Activated T-helper 17 cell treated with anti-CD3 and anti-CD28 coated beads, Interleukin-2, amount 50 U/mL, for 72 hours (primary cell): ENCODE measurements around the gene TSHZ2. TPM values are rescaled to one million over a fixed set of nuclear protein-coding genes. Genes with fewer than 3 reads are reported as not detected.

ENCODE experiments used
- ATAC-seq: fragments of 150-1000 bp; cut with Tn5 transposase; replicated peaks from 2 replicates; pipeline ENCODE4 v1.10.0; 2021; ENCODE audit warnings: mild to moderate bottlenecking, moderate library complexity
- H3K27ac Mint-ChIP-seq: one replicate; pipeline ENCODE4 v1.8.0; 2022; ENCODE audit warnings: mixed read lengths
- H3K27me3 Mint-ChIP-seq: one replicate; pipeline ENCODE4 v1.8.0; 2022; ENCODE audit warnings: mixed read lengths
- H3K36me3 Mint-ChIP-seq: one replicate; pipeline ENCODE4 v1.8.0; 2022; ENCODE audit warnings: low read depth, mild to moderate bottlenecking, mixed read lengths
- H3K4me1 Mint-ChIP-seq: one replicate; pipeline ENCODE4 v1.8.0; 2022; ENCODE audit warnings: mixed read lengths
- H3K4me3 Mint-ChIP-seq: one replicate; pipeline ENCODE4 v1.8.0; 2022; ENCODE audit warnings: mild to moderate bottlenecking, mixed read lengths
- H3K9me3 Mint-ChIP-seq: one replicate; pipeline ENCODE4 v1.8.0; 2022; ENCODE audit warnings: mixed read lengths
- total RNA-seq, 2 donors: library from RNA; stranded (reverse); gene quantifications; one replicate each; pipeline ENCODE4 v1.2.3, GENCODE V29; 2022

The TSHZ2 gene
- total RNA-seq, 2 donors from 2014 or later = 29.8 to 58.2 TPM

GRCh38 chr20:53154540-53154939 lies 182.4 kb downstream of the TSHZ2 start:
- Mint-ChIP-seq H3K36me3 (peaks cover 6% of the 10 kb centered on the region), H3K4me1 (peaks cover 25% of the 10 kb centered on the region), H3K4me3 (peak overlapping the region; percentile 46), H3K27ac (peak overlapping the region; percentile 42), H3K9me3 (no peaks in the 10 kb centered on the region), H3K27me3 (no peaks in the 10 kb centered on the region)
- peak; percentile 95 for ATAC-seq

GRCh38 chr20:53157443-53158408 lies 185.6 kb downstream of the TSHZ2 start:
- H3K4me1 Mint-ChIP-seq = peaks cover 23% of the 10 kb centered on the region
- peaks cover 6% of the 10 kb centered on the region for H3K36me3 Mint-ChIP-seq
- peak; percentile 57 for ATAC-seq
- no peaks in the 10 kb centered on the region for H3K27me3 Mint-ChIP-seq
- peak overlapping the region; percentile 18 for H3K4me3 Mint-ChIP-seq
- peak overlapping the region; percentile 67 for H3K27ac Mint-ChIP-seq
- H3K9me3 Mint-ChIP-seq = no peaks in the 10 kb centered on the region

GRCh38 chr20:53159160-53159559 lies 187.0 kb downstream of the TSHZ2 start:
- Mint-ChIP-seq H3K27me3 (no peaks in the 10 kb centered on the region), H3K27ac (no peak overlapping the region), H3K4me3 (no peak overlapping the region), H3K36me3 (peaks cover 6% of the 10 kb centered on the region), H3K9me3 (no peaks in the 10 kb centered on the region), H3K4me1 (peaks cover 23% of the 10 kb centered on the region)
- no peak for ATAC-seq

- Mint-ChIP-seq H3K27me3 (no peaks in the 10 kb centered on the region), H3K36me3 (peaks cover 6% of the 10 kb centered on the region), H3K9me3 (no peaks in the 10 kb centered on the region), H3K4me3 (no peak overlapping the region), H3K4me1 (peaks cover 12% of the 10 kb centered on the region), H3K27ac (no peak overlapping the region)
- no peak for ATAC-seq
Measured at GRCh38 chr20:53161073-53161472, 188.9 kb downstream of the TSHZ2 start.

- Mint-ChIP-seq H3K9me3 (no peaks in the 10 kb centered on the region), H3K27me3 (no peaks in the 10 kb centered on the region), H3K4me3 (no peak overlapping the region), H3K27ac (no peak overlapping the region), H3K4me1 (peaks cover 12% of the 10 kb centered on the region), H3K36me3 (peaks cover 6% of the 10 kb centered on the region)
- ATAC-seq = no peak
Measured at GRCh38 chr20:53161473-53161872, 189.3 kb downstream of the TSHZ2 start.

GRCh38 chr20:53162251-53162835 lies 190.2 kb downstream of the TSHZ2 start:
- Mint-ChIP-seq H3K36me3 (peaks cover 6% of the 10 kb centered on the region), H3K4me3 (no peak overlapping the region), H3K4me1 (peaks cover 15% of the 10 kb centered on the region), H3K9me3 (no peaks in the 10 kb centered on the region), H3K27ac (no peak overlapping the region), H3K27me3 (peaks cover 2% of the 10 kb centered on the region)
- no peak for ATAC-seq

- H3K9me3 Mint-ChIP-seq = no peaks in the 10 kb centered on the region
- peaks cover 4% of the 10 kb centered on the region for H3K27me3 Mint-ChIP-seq
- no peak overlapping the region for H3K27ac Mint-ChIP-seq
- H3K36me3 Mint-ChIP-seq = no peaks in the 10 kb centered on the region
- no peak overlapping the region for H3K4me3 Mint-ChIP-seq
- ATAC-seq = peak; percentile 96
- peaks cover 8% of the 10 kb centered on the region for H3K4me1 Mint-ChIP-seq
Measured at GRCh38 chr20:53163486-53163885, 191.3 kb downstream of the TSHZ2 start.

GRCh38 chr20:53164072-53164471 lies 191.9 kb downstream of the TSHZ2 start:
- ATAC-seq = no peak
- H3K9me3 Mint-ChIP-seq = no peaks in the 10 kb centered on the region
- H3K36me3 Mint-ChIP-seq = no peaks in the 10 kb centered on the region
- H3K27ac Mint-ChIP-seq = no peak overlapping the region
- no peak overlapping the region for H3K4me3 Mint-ChIP-seq
- H3K4me1 Mint-ChIP-seq = peaks cover 8% of the 10 kb centered on the region
- H3K27me3 Mint-ChIP-seq = peaks cover 4% of the 10 kb centered on the region

GRCh38 chr20:53165452-53165851 lies 193.3 kb downstream of the TSHZ2 start:
- no peak for ATAC-seq
- Mint-ChIP-seq H3K4me1 (peaks cover 8% of the 10 kb centered on the region), H3K36me3 (no peaks in the 10 kb centered on the region), H3K27me3 (peaks cover 4% of the 10 kb centered on the region), H3K4me3 (no peak overlapping the region), H3K9me3 (no peaks in the 10 kb centered on the region), H3K27ac (no peak overlapping the region)

- H3K9me3 Mint-ChIP-seq = no peaks in the 10 kb centered on the region
- ATAC-seq = no peak
- H3K4me1 Mint-ChIP-seq = peaks cover 4% of the 10 kb centered on the region
Measured at GRCh38 chr20:53168491-53168890, 196.3 kb downstream of the TSHZ2 start.

GRCh38 chr20:53170196-53170595 lies 198.0 kb downstream of the TSHZ2 start:
- Mint-ChIP-seq H3K4me3 (no peak overlapping the region), H3K27ac (no peak overlapping the region), H3K9me3 (no peaks in the 10 kb centered on the region), H3K4me1 (peaks cover 10% of the 10 kb centered on the region), H3K27me3 (peaks cover 8% of the 10 kb centered on the region), H3K36me3 (no peaks in the 10 kb centered on the region)
- no peak for ATAC-seq

More at GRCh38 chr20:53168491-53168890, 196.3 kb downstream of the TSHZ2 start:
- Mint-ChIP-seq H3K4me3 (no peak overlapping the region), H3K27ac (no peak overlapping the region), H3K36me3 (no peaks in the 10 kb centered on the region), H3K27me3 (peaks cover 4% of the 10 kb centered on the region)

GRCh38 chr20:53171065-53171464 lies 198.9 kb downstream of the TSHZ2 start:
- H3K27ac Mint-ChIP-seq = no peak overlapping the region
- H3K36me3 Mint-ChIP-seq = no peaks in the 10 kb centered on the region
- peaks cover 8% of the 10 kb centered on the region for H3K27me3 Mint-ChIP-seq
- no peak for ATAC-seq
- H3K9me3 Mint-ChIP-seq = no peaks in the 10 kb centered on the region
- peaks cover 10% of the 10 kb centered on the region for H3K4me1 Mint-ChIP-seq
- H3K4me3 Mint-ChIP-seq = no peak overlapping the region

- Mint-ChIP-seq H3K4me1 (peaks cover 6% of the 10 kb centered on the region), H3K36me3 (peaks cover 11% of the 10 kb centered on the region), H3K27me3 (peaks cover 4% of the 10 kb centered on the region), H3K9me3 (no peaks in the 10 kb centered on the region), H3K27ac (no peak overlapping the region), H3K4me3 (no peak overlapping the region)
- ATAC-seq = no peak
Measured at GRCh38 chr20:53174454-53174853, 202.3 kb downstream of the TSHZ2 start.

- Mint-ChIP-seq H3K27ac (no peak overlapping the region), H3K9me3 (no peaks in the 10 kb centered on the region), H3K36me3 (peaks cover 11% of the 10 kb centered on the region), H3K27me3 (peaks cover 4% of the 10 kb centered on the region), H3K4me3 (no peak overlapping the region), H3K4me1 (peaks cover 6% of the 10 kb centered on the region)
- no peak for ATAC-seq
Measured at GRCh38 chr20:53175135-53175780, 203.1 kb downstream of the TSHZ2 start.
